Vagina (tissue), 2 donors: ENCODE measurements around the gene DOCK4. TPM values are rescaled to one million over a fixed set of nuclear protein-coding genes. Genes with fewer than 3 reads are reported as not detected.

Experiments used
- DNase-seq, 2 donors: peaks; one replicate each; pipeline ENCODE4 v3.0.0-alpha.2; 2017; ENCODE audit errors: extremely low spot score in 2 of 2
- H3K27ac ChIP-seq: fragments of 200-600 bp; sonication (generic); one replicate; pipeline ENCODE4 v1.5.1; 2019
- H3K27me3 ChIP-seq: fragments of 200-600 bp; sonication (generic); one replicate; pipeline ENCODE4 v1.5.1; 2019
- H3K36me3 ChIP-seq, 2 donors: fragments of 200-600 bp; sonication (generic); one replicate each; pipeline ENCODE4 v1.5.1; 2017 to 2019
- H3K4me1 ChIP-seq: fragments of 200-600 bp; sonication (generic); one replicate; pipeline ENCODE4 v1.5.1; 2019
- H3K4me3 ChIP-seq, 2 donors: fragments of 200-600 bp; sonication (generic); 1 replicate in 1 of 2; 2 replicates in 1 of 2; pipeline ENCODE4 v1.5.1; 2016 to 2019
- H3K9me3 ChIP-seq: fragments of 200-600 bp; sonication (generic); one replicate; pipeline ENCODE4 v1.5.1; 2019
- CTCF ChIP-seq, 3 experiments: fragments of 450-650 bp in 2 of 3; fragments of 200-600 bp in 1 of 3; sonication (generic) in 1 of 3; IDR thresholded peaks; one replicate each; pipeline ENCODE4 v1.5.1; 2017 to 2019; ENCODE audit warnings: antibody characterized with exemption in 3 of 3, mild to moderate bottlenecking in 2 of 3, moderate library complexity in 2 of 3
- POLR2A ChIP-seq, 2 donors: fragments of 450-650 bp; IDR thresholded peaks; one replicate each; pipeline ENCODE4 v1.6.1; 2017; ENCODE audit warnings: antibody characterized with exemption in 2 of 2, mild to moderate bottlenecking in 2 of 2, moderate library complexity in 2 of 2
- POLR2AphosphoS5 ChIP-seq, 2 donors: sonication (generic); formaldehyde crosslinking; IDR thresholded peaks; one replicate each; pipeline ENCODE4 v1.9.0; 2017; ENCODE audit warnings: antibody characterized with exemption in 2 of 2, mild to moderate bottlenecking in 2 of 2, low read depth in 1 of 2; ENCODE audit not compliant: insufficient read depth in 1 of 2
- intact Hi-C: fragments of 100-400 bp; cut with DNase I; formaldehyde crosslinking; loops from one replicate; pipeline ENCODE4 v1.15.1; 2023
- total RNA-seq: library from RNA; depleted of rRNA; stranded (reverse); fragments of >200 nt; gene quantifications from one replicate; pipeline ENCODE4 v1.2.3, GENCODE V29; 2016

DOCK4 gene
- total RNA-seq, 1 donor from 2014 or later, result 40.3 TPM

GRCh38 chr7:112023282-112023681 is 182.9 kb downstream of the DOCK4 start:
- H3K27me3 ChIP-seq, result no peaks in the 10 kb centered on the region
- H3K27ac ChIP-seq, result no peak overlapping the region
- intact Hi-C loops, result no loop called here
- no peak overlapping the region for H3K4me3 ChIP-seq
- peaks cover 18% of the 10 kb centered on the region for H3K4me1 ChIP-seq
- no peak for DNase-seq
- TF ChIP-seq CTCF (IDR thresholded peaks at IDR 0.05) (no peak), POLR2AphosphoS5 (IDR thresholded peaks at IDR 0.05; ENCODE audit: insufficient read depth in 1 of 2, low read depth in 1 of 2) (no peak), POLR2A (IDR thresholded peaks at IDR 0.05) (no peak)
- no peaks in the 10 kb centered on the region for H3K36me3 ChIP-seq
- no peaks in the 10 kb centered on the region for H3K9me3 ChIP-seq

- Histone ChIP-seq H3K4me1 (peaks cover 24% of the 10 kb centered on the region), H3K27me3 (no peaks in the 10 kb centered on the region), H3K4me3 (no peak overlapping the region), H3K36me3 (no peaks in the 10 kb centered on the region), H3K27ac (no peak overlapping the region), H3K9me3 (no peaks in the 10 kb centered on the region)
- no peak for DNase-seq
- intact Hi-C loops, result no loop called here
- TF ChIP-seq CTCF (IDR thresholded peaks at IDR 0.05) (no peak), POLR2AphosphoS5 (IDR thresholded peaks at IDR 0.05; ENCODE audit: insufficient read depth in 1 of 2, low read depth in 1 of 2) (no peak), POLR2A (IDR thresholded peaks at IDR 0.05) (no peak)
These were observed 184.1 kb downstream of the DOCK4 start for GRCh38 chr7:112022128-112022527.

GRCh38 chr7:112021379-112022044 is 184.7 kb downstream of the DOCK4 start:
- intact Hi-C loops, result no loop called here
- Histone ChIP-seq H3K4me3 (no peak overlapping the region), H3K27ac (no peak overlapping the region), H3K36me3 (no peaks in the 10 kb centered on the region), H3K4me1 (peaks cover 24% of the 10 kb centered on the region), H3K9me3 (no peaks in the 10 kb centered on the region), H3K27me3 (no peaks in the 10 kb centered on the region)
- TF ChIP-seq CTCF (IDR thresholded peaks at IDR 0.05), result no peak
- TF ChIP-seq POLR2AphosphoS5 (IDR thresholded peaks at IDR 0.05; ENCODE audit: insufficient read depth in 1 of 2, low read depth in 1 of 2), result no peak
- TF ChIP-seq POLR2A (IDR thresholded peaks at IDR 0.05), result no peak
- DNase-seq, result no peak

- intact Hi-C loops, result no loop called here
- TF ChIP-seq POLR2AphosphoS5 (IDR thresholded peaks at IDR 0.05; ENCODE audit: insufficient read depth in 1 of 2, low read depth in 1 of 2), result no peak
- TF ChIP-seq CTCF (IDR thresholded peaks at IDR 0.05), result no peak
- TF ChIP-seq POLR2A (IDR thresholded peaks at IDR 0.05), result no peak
- H3K27me3 ChIP-seq, result no peaks in the 10 kb centered on the region
- no peak overlapping the region for H3K27ac ChIP-seq
- H3K36me3 ChIP-seq, result no peaks in the 10 kb centered on the region
- H3K9me3 ChIP-seq, result no peaks in the 10 kb centered on the region
- peaks cover 24% of the 10 kb centered on the region for H3K4me1 ChIP-seq
- H3K4me3 ChIP-seq, result no peak overlapping the region
- DNase-seq, result no peak
These were observed 185.4 kb downstream of the DOCK4 start for GRCh38 chr7:112020800-112021199.

- Histone ChIP-seq H3K4me1 (peaks cover 24% of the 10 kb centered on the region), H3K9me3 (no peaks in the 10 kb centered on the region), H3K27me3 (no peaks in the 10 kb centered on the region), H3K36me3 (no peaks in the 10 kb centered on the region), H3K4me3 (no peak overlapping the region), H3K27ac (no peak overlapping the region)
- TF ChIP-seq CTCF (IDR thresholded peaks at IDR 0.05) (no peak), POLR2AphosphoS5 (IDR thresholded peaks at IDR 0.05; ENCODE audit: insufficient read depth in 1 of 2, low read depth in 1 of 2) (no peak), POLR2A (IDR thresholded peaks at IDR 0.05) (no peak)
- intact Hi-C loops, result no loop called here
- no peak for DNase-seq
These were observed 186.3 kb downstream of the DOCK4 start for GRCh38 chr7:112019932-112020331.
